ENCODE results near the gene CACNG3. TPM values are rescaled to one million over a fixed set of nuclear protein-coding genes. Genes with fewer than 3 reads are reported as not detected.

Gene CACNG3
- total RNA-seq, 2 donors from 2014 or later: not detected

GRCh38 chr16:24286741-24287405 lies 30.7 kb downstream of the CACNG3 start:
- Histone ChIP-seq H3K36me3 (ENCODE audit: control insufficient read depth, insufficient read depth, low read length) (no peaks in the 10 kb centered on the region), H3K4me3 (ENCODE audit: low read length) (no peak overlapping the region), H3K9me3 (ENCODE audit: control insufficient read depth, low read length) (no peaks in the 10 kb centered on the region), H3K27ac (ENCODE audit: low read depth, low read length) (no peak overlapping the region), H3K27me3 (ENCODE audit: control insufficient read depth, insufficient read depth, low read length, poor library complexity, severe bottlenecking) (no peaks in the 10 kb centered on the region), H3K9ac (ENCODE audit: extremely low read depth, low read length, poor library complexity, severe bottlenecking) (no peak overlapping the region), H3K4me1 (ENCODE audit: control insufficient read depth, insufficient read depth, low read length) (no peaks in the 10 kb centered on the region)
- H3K4me3 Mint-ChIP-seq: no peak overlapping the region
- DNase-seq: no peak
- H3K27ac Mint-ChIP-seq: no peak overlapping the region
- TF ChIP-seq CTCF (conservative IDR thresholded peaks at IDR 0.05): no peak
- no peaks in the 10 kb centered on the region for H3K36me3 Mint-ChIP-seq (ENCODE audit: low read depth)
- H3K4me1 Mint-ChIP-seq: no peaks in the 10 kb centered on the region
- WGBS, 2 experiments (ENCODE audit: insufficient coverage in 1 of 2, insufficient read length in 1 of 2): 84 to 88% methylated on average over 3 to 9 of the region's 9 CpGs
- H3K27me3 Mint-ChIP-seq (ENCODE audit: insufficient read depth): peaks cover 7% of the 10 kb centered on the region
- no peaks in the 10 kb centered on the region for H3K9me3 Mint-ChIP-seq

- Histone ChIP-seq H3K36me3 (ENCODE audit: control insufficient read depth, insufficient read depth, low read length) (no peaks in the 10 kb centered on the region), H3K27me3 (ENCODE audit: control insufficient read depth, insufficient read depth, low read length, poor library complexity, severe bottlenecking) (no peaks in the 10 kb centered on the region), H3K27ac (ENCODE audit: low read depth, low read length) (no peak overlapping the region), H3K9ac (ENCODE audit: extremely low read depth, low read length, poor library complexity, severe bottlenecking) (no peak overlapping the region), H3K9me3 (ENCODE audit: control insufficient read depth, low read length) (no peaks in the 10 kb centered on the region), H3K4me3 (ENCODE audit: low read length) (no peak overlapping the region), H3K4me1 (ENCODE audit: control insufficient read depth, insufficient read depth, low read length) (no peaks in the 10 kb centered on the region)
- Mint-ChIP-seq H3K9me3 (no peaks in the 10 kb centered on the region), H3K36me3 (ENCODE audit: low read depth) (no peaks in the 10 kb centered on the region), H3K27ac (no peak overlapping the region), H3K4me3 (no peak overlapping the region), H3K27me3 (ENCODE audit: insufficient read depth) (peaks cover 20% of the 10 kb centered on the region), H3K4me1 (no peaks in the 10 kb centered on the region)
- 77% methylated on average over 2 of the region's 2 CpGs; no CpG with 5 or more reads in 1 of the 2 experiments for WGBS, 2 experiments (ENCODE audit: insufficient coverage in 1 of 2, insufficient read length in 1 of 2)
- DNase-seq: no peak
- TF ChIP-seq CTCF (conservative IDR thresholded peaks at IDR 0.05): no peak
Measured at GRCh38 chr16:24288516-24288915, 32.4 kb downstream of the CACNG3 start.

DNA sequence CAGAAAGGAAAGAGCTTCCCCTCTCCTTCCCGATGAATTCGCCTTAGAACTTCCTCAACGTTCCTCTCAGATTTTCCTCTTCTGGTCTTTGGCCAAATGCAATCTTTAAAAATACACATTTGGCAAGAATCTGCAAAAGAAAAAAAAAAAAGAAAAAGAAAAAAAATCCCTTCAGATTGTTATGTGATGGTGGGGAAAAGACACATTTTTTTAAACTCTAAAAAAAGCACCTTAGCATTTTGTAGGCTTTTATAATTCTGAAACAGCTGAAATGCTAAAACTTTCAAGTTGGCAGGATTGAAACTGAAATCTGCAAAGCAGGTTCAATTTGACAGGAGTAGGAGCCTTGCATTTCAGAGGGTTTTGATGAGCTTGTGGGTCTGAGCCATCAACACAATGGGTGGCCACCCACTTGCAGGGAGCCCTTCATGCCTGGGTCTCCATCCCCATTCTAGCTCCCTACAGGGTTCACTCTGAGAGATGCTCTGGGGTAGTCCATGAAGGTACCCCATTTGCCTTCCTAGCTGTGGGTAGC lies 33.1 kb downstream of the CACNG3 start:
- H3K27ac Mint-ChIP-seq: no peak overlapping the region
- 83% methylated on average over 3 of the region's 3 CpGs; no CpG with 5 or more reads in 1 of the 2 experiments for WGBS, 2 experiments (ENCODE audit: insufficient coverage in 1 of 2, insufficient read length in 1 of 2)
- Histone ChIP-seq H3K9me3 (ENCODE audit: control insufficient read depth, low read length) (no peaks in the 10 kb centered on the region), H3K36me3 (ENCODE audit: control insufficient read depth, insufficient read depth, low read length) (no peaks in the 10 kb centered on the region), H3K9ac (ENCODE audit: extremely low read depth, low read length, poor library complexity, severe bottlenecking) (no peak overlapping the region), H3K4me1 (ENCODE audit: control insufficient read depth, insufficient read depth, low read length) (no peaks in the 10 kb centered on the region), H3K4me3 (ENCODE audit: low read length) (no peak overlapping the region), H3K27ac (ENCODE audit: low read depth, low read length) (no peak overlapping the region), H3K27me3 (ENCODE audit: control insufficient read depth, insufficient read depth, low read length, poor library complexity, severe bottlenecking) (no peaks in the 10 kb centered on the region)
- no peaks in the 10 kb centered on the region for H3K9me3 Mint-ChIP-seq
- H3K27me3 Mint-ChIP-seq (ENCODE audit: insufficient read depth): peaks cover 27% of the 10 kb centered on the region
- no peak for TF ChIP-seq CTCF (conservative IDR thresholded peaks at IDR 0.05)
- DNase-seq: no peak
- H3K4me3 Mint-ChIP-seq: no peak overlapping the region
- H3K4me1 Mint-ChIP-seq: no peaks in the 10 kb centered on the region
- H3K36me3 Mint-ChIP-seq (ENCODE audit: low read depth): no peaks in the 10 kb centered on the region

Measured in endodermal cell (in vitro differentiated cells).